HG03520 (cell line): ENCODE results near the gene HPN.
"Not testable (repeated sequence)": the region's sequence is repeated elsewhere in the genome, so short reads cannot be mapped to it uniquely, and the experiment has no call there.

Experiments used
- ATAC-seq: cut with Tn5 transposase; IDR thresholded peaks from one replicate; pipeline ENCODE4 v1.9.1; 2021; ENCODE audit warnings: mild to moderate bottlenecking, moderate library complexity; ENCODE audit not compliant: unreplicated experiment

Gene HPN

DNA sequence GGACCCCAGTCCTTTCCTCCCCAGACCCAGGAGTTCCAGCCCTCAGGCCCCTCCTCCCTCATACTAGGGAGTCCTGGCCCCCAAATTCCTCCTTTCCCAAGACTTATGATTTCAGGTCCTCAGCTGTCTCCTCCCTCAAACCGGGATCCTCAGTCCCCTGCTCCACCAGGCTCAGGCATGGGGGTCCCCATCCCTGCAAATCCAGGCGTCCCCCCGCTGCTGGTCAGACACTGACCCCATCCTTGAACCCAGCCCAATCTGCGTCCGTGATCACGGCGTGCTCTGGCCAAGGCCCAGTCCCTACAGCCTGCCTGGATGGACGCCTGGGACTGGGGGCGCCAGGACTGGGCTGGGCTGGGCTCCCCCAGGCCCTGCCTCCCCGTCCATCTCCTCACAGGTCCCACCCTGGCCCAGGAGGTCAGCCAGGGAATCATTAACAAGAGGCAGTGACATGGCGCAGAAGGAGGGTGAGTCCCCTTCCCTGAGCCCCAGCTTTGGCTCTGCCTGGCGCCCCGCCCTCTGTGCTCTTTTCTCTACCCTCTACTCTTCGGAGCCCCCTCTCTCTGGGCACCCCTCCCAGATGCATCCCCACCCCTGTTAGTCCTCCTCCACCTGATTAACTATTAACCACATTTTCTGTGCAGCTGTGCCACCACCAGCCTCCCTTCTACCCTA lies 672 bp downstream of the HPN start:
- no peak for ATAC-seq

DNA sequence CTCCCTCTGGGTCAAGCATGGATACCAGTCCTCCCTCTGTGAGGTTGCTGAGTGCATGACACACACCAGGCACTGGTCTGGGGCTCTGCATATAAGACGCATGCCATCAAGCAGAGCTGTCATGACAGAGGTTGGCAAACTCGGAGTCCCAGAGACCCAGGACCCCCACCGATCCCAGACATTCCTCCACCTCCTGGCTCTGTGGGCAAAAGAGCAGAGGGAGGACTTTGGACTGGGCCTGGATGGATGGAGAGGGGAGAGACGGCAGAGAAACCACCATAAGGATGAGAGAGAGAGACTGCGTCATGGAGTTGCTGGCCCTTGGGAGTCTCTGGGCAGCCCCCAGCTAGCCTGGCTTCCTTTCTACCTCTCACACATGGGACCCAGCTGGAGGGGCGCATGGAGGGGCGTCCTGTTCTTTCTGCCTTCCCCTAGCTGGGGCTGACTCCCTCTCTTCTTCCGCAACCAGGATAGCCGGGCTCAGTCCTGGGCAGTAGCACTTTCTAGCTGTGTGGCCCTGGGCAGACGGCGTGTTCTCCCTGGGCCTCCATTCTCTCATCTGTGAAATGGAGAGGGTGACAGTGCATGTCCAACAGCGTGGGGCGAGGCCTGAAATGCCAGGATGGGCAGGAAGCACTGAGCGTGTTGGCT lies 1.6 kb downstream of the HPN start:
- no peak for ATAC-seq

DNA sequence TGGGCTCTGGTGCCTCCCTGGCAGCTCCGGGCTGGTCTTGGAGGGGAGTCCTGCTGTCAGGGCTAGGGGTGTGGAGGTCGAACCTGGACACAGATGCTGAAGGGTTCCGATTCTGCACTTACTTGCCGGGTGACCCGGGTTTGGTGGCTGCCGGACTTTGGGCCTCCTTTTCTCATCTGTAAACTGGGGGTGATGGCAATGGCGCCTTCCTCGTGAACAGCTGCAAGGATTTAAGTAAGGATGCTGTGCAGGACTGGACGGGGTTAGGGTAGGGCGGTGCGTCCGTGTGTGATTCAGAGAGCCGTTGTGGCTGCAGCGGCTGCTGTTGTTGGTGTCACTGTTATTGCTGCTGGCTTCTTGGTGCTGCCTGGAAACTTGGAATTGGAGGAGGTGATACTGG lies 2.4 kb downstream of the HPN start:
- ATAC-seq: no peak

- no peak for ATAC-seq
These were observed 3.0 kb downstream of the HPN start for GRCh38 chr19:35044317-35045117.

DNA sequence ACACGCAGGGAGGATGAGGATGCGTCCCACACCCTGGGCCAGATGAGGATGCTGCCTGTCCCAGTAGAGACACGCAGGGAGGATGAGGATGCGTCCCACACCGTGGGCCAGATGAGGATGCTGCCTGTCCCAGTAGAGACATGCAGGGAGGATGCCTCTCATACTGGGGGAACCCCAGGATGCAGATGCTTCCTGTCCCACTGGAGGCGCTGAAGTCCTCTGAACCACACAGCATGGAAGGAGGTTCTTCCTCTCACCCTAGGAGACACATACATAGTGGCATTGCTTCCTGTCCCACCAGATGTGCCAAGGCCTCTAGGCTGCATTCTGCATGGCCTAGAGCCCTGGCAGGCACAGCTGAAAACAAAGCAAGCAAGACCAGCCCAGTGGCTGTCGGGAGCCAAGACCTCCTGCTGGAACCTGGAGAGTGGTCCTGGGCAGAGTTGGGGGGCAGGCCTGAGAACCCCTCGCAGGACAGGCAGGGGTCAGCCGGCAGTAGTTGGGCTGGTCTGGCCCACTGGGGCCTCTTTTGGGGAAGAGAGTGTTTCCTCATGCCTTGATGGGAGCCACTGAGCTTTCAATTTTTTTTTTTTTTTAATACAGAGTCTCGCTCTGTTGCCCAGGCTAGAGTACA lies 4.3 kb downstream of the HPN start:
- no peak for ATAC-seq

GRCh38 chr19:35046461-35046860 lies 4.9 kb downstream of the HPN start:
- no peak for ATAC-seq

DNA sequence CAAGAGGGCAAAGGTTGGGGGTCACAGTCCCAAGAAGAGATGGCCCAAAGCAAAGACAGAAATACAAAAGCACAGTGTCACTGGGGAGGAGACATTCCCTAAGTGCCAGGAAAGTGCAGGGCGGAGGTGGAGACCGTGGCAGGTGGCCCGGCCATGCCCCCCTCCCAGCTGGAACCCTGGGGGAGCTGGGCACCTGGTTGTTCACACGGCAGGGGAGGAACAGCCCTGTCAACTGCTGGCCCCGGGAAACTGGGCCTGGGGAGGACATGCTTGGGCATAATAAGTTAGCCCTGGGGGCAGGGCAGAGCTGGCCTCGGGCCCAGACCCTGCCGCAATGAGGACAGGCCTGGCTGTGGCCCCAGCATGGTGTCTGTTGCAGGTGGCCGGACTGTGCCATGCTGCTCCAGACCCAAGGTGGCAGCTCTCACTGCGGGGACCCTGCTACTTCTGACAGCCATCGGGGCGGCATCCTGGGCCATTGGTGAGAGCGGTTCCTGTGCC lies 7.4 kb downstream of the HPN start:
- ATAC-seq: no peak

DNA sequence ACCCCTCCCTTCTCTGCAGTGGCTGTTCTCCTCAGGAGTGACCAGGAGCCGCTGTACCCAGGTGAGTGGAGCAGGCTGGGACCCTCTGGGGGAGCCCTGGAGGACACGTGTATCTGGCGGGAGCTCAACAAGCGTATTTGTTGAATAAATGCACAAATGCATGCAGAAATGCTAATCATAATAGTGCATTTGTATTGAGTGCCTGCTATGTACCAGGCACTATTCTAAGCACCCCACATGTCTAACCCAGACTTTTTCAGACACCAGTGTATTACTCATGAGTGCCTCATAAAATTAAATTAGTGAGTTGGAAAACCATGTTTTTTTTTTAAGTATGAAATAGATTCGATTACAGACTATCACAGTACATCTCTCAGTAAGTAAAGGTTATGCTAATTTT lies 7.9 kb downstream of the HPN start:
- no peak for ATAC-seq

GRCh38 chr19:35050662-35051061 lies 9.1 kb downstream of the HPN start:
- not testable (repeated sequence) for ATAC-seq

DNA sequence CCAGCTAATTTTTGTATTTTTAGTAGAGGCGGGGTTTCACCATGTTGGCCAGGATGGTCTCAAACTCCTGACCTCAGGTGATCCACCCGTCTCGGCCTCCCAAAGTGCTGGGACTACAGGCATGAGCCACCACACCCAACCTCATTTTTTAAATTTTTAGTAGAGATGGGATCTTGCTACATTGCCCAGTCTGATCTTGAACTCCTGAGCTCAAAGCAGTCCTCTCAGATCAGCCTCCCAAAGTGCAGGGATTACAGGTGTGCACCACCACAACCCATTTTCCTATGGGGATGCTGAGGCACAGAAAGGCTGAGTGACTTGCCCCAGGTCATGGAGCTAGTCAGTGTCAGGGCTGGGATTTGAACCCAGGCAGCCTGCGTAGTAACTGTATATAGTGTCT lies 9.7 kb downstream of the HPN start:
- not testable (repeated sequence) for ATAC-seq

DNA sequence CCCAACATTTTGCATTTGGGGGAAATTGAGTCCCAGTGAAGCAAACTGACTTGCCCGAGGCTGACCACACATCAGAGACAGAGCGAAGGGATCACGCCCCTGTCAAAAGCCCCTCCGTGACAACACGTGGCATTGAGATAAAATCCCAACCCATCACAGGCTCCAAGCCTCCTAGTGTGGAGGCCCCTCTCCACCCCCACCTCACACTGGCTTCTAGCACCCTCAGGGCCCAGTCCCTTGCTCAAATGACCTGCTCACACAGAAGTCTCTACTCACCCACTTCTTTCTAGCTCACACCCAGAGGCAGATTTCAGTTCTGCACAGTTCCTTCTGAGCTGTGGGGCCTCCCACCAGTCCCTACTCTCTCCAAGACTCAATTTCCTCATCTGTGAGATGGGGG lies 10.3 kb downstream of the HPN start:
- no peak for ATAC-seq

- ATAC-seq: no peak
These were observed 11.2 kb downstream of the HPN start for GRCh38 chr19:35052599-35053190.

GRCh38 chr19:35053667-35054293 lies 12.3 kb downstream of the HPN start:
- ATAC-seq: no peak

DNA sequence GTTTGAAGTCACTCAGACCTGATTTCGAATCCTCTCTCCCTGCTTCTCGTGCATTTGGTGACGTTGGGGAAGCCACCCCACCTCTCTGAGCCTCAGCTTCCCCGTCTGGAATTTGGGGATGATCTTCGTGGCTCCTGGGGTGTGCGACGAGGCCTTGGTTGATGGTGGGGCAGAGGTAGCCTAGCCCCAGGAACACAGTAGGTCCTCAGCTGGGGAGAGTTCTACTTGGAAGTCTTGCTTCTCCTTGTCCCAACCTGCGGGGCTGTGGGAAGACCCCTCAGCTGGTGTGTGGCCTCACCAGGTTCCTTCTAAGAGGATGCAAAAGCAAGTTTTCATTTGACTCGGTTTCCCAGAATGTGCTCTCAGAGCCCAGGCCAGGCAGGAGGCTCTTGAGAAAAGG lies 13.1 kb downstream of the HPN start:
- ATAC-seq: no peak

DNA sequence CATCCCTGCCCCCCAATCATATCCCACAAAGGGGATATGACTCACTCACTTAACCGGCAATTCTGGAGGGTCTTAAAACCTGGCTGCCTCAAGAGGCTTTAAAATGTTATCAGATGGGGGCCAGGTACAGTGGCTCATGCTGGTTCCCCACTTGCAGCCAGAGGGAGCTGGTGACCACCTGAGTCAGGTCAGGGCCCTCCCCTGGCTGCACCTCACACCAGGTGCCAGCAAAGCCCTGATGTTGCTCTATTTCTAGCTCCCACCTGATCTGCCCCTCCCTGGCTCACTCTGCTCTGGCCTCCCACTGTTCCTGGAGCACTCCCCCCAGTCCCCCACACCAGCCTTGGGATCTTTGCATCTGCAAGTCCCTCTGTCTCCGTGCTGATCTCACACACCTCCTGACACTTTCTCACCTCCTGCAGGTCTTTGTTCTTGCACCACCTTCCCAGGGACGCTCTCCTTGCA lies 14.2 kb downstream of the HPN start:
- ATAC-seq: no peak

GRCh38 chr19:35056513-35057063 lies 15.1 kb downstream of the HPN start:
- no peak for ATAC-seq

DNA sequence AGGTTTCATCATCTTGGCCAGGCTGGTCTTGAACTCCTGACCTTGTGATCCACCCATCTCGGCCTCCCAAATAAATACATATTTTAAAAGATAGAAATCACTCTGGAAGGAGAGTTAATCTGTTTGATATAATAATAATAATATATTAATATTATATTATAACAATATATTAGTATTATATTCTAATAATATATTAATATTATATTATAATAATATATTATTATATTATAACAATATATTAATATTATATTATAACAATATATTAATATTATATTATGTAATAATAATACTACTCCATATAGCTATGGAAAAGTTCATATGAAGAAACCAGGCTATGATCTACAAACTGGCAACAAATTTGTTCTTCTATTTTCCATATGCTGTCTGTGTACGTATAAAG lies 16.8 kb downstream of the HPN start:
- ATAC-seq: no peak

DNA sequence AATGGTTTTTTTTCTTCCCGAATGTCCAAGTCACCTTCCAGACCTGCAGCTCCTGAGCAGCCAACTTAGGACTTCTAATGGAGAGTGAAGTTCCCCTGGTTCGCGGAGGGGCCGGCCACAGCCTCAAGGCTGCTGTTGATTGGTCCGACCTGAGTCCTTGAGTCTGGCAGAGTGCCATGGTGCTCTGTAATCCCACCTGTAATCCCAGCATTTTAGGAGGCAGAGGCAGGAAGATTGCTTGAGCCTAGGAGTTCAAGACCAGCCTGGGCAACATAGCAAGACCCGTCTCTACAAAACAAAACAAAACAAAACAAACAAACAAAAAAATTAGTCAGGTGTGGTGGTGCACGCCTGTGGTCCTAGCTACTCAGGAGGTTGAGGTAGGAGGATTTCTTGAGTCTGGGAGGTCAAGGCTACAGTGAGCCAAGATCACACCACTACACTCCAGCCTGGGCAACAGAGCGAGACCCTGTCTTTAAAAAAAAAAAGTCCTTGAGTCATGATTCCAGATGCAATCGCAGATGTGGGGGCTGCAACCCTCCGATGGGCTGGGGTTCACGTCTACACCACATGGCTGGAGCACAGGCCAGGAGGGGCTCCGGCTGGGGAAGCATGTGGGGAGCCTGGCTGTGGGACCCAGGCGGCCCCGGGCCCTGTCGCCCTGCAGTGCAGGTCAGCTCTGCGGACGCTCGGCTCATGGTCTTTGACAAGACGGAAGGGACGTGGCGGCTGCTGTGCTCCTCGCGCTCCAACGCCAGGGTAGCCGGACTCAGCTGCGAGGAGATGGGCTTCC lies 17.7 kb downstream of the HPN start:
- no peak for ATAC-seq

GRCh38 chr19:35059799-35060091 lies 18.2 kb downstream of the HPN start:
- no peak for ATAC-seq
